WTC11 (cell line): ENCODE measurements around the gene MED22. TPM values are rescaled to one million over a fixed set of nuclear protein-coding genes. Genes with fewer than 3 reads are reported as not detected.
"Not testable (repeated sequence)": the region's sequence is repeated elsewhere in the genome, so short reads cannot be mapped to it uniquely, and the experiment has no call there.

ENCODE experiments used
- ATAC-seq: fragments of 200-7000 bp; cut with Tn5 transposase; 2 replicates; pipeline ENCODE4 v1.10.0; 2021; ENCODE audit warnings: mild to moderate bottlenecking, moderate library complexity
- CTCF ChIA-PET: fragments of 300-600 bp; sonication (Branson Sonifier 250); formaldehyde crosslinking; loops from one replicate; lab custom pipeline; 2021; ENCODE audit warnings: antibody characterized with exemption; lab: Charles Lee
- POLR2A ChIA-PET: fragments of 350-600 bp; sonication (Branson Sonifier 250); formaldehyde crosslinking; loops from one replicate; lab custom pipeline; 2021; ENCODE audit warnings: antibody characterized with exemption; lab: Charles Lee
- DNase-seq: peaks from one replicate; pipeline ENCODE4 v3.0.0; 2021; ENCODE audit warnings: low spot score
- H3K27ac Mint-ChIP-seq: 2 replicates; pipeline ENCODE4 v1.8.0; 2021; ENCODE audit warnings: mixed read lengths
- H3K27me3 Mint-ChIP-seq: 2 replicates; pipeline ENCODE4 v1.8.0; 2021; ENCODE audit warnings: low read depth, mild to moderate bottlenecking, moderate library complexity, mixed read lengths
- H3K36me3 Mint-ChIP-seq: 2 replicates; pipeline ENCODE4 v1.8.0; 2021; ENCODE audit warnings: mixed read lengths
- H3K4me1 Mint-ChIP-seq: 2 replicates; pipeline ENCODE4 v1.8.0; 2022; ENCODE audit warnings: mixed read lengths
- H3K4me3 Mint-ChIP-seq: 2 replicates; pipeline ENCODE4 v1.8.0; 2021; ENCODE audit warnings: mild to moderate bottlenecking, moderate library complexity, mixed read lengths
- H3K9me3 Mint-ChIP-seq: 2 replicates; pipeline ENCODE4 v1.8.0; 2021; ENCODE audit warnings: mixed read lengths
- ARID4B ChIP-seq: sonication (generic); formaldehyde crosslinking; IDR thresholded peaks from 2 replicates; pipeline ENCODE4 v1.8.0; 2023; ENCODE audit warnings: missing genetic modification reagents, mild to moderate bottlenecking, borderline replicate concordance
- ATF2 ChIP-seq: sonication (generic); formaldehyde crosslinking; IDR thresholded peaks from 2 replicates; pipeline ENCODE4 v1.8.1; 2022; ENCODE audit warnings: low read depth, missing genetic modification reagents, borderline replicate concordance
- E2F5 ChIP-seq: sonication (generic); formaldehyde crosslinking; IDR thresholded peaks from 2 replicates; pipeline ENCODE4 v1.8.1; 2022; ENCODE audit warnings: mild to moderate bottlenecking, moderate library complexity, missing genetic modification reagents
- ELF4 ChIP-seq: sonication (generic); formaldehyde crosslinking; IDR thresholded peaks from 2 replicates; pipeline ENCODE4 v1.8.1; 2022; ENCODE audit warnings: low read depth, mild to moderate bottlenecking, moderate library complexity, missing genetic modification reagents
- FOXJ3 ChIP-seq: sonication (generic); formaldehyde crosslinking; IDR thresholded peaks from 2 replicates; pipeline ENCODE4 v1.9.0; 2021; ENCODE audit warnings: missing genetic modification reagents, mild to moderate bottlenecking, borderline replicate concordance
- FOXP1 ChIP-seq: sonication (generic); formaldehyde crosslinking; IDR thresholded peaks from 2 replicates; pipeline ENCODE4 v1.8.0; 2022; ENCODE audit warnings: missing genetic modification reagents, mild to moderate bottlenecking, moderate library complexity, borderline replicate concordance
- FOXP4 ChIP-seq: sonication (generic); formaldehyde crosslinking; IDR thresholded peaks from 2 replicates; pipeline ENCODE4 v1.8.0; 2022; ENCODE audit warnings: mild to moderate bottlenecking, missing genetic modification reagents
- RELA ChIP-seq: sonication (generic); formaldehyde crosslinking; IDR thresholded peaks from 2 replicates; pipeline ENCODE4 v1.8.1; 2022; ENCODE audit warnings: missing genetic modification reagents, mild to moderate bottlenecking, borderline replicate concordance
- SMAD4 ChIP-seq: sonication (generic); formaldehyde crosslinking; IDR thresholded peaks from 2 replicates; pipeline ENCODE4 v1.8.0; 2022; ENCODE audit warnings: mild to moderate bottlenecking, missing genetic modification reagents
- TEAD1 ChIP-seq: sonication (generic); formaldehyde crosslinking; IDR thresholded peaks from 2 replicates; pipeline ENCODE4 v1.8.0; 2022; ENCODE audit warnings: mild to moderate bottlenecking, missing genetic modification reagents
- ZNF121 ChIP-seq: sonication (generic); formaldehyde crosslinking; IDR thresholded peaks from 2 replicates; pipeline ENCODE4 v1.8.0; 2023; ENCODE audit warnings: missing genetic modification reagents
- ZNF232 ChIP-seq: sonication (generic); formaldehyde crosslinking; IDR thresholded peaks from 2 replicates; pipeline ENCODE4 v1.8.0; 2022; ENCODE audit warnings: mild to moderate bottlenecking, missing genetic modification reagents
- total RNA-seq: library from RNA; stranded (reverse); gene quantifications from 3 replicates; pipeline ENCODE4 v1.2.3, GENCODE V29; 2021
- TF ChIP-seq, protein P1 (sequence below): sonication (generic); formaldehyde crosslinking; IDR thresholded peaks from 2 replicates; pipeline ENCODE4 v1.8.1; 2022; ENCODE audit warnings: low read depth, mild to moderate bottlenecking, moderate library complexity, missing genetic modification reagents, borderline replicate concordance

Gene MED22
- total RNA-seq, 1 experiment from 2014 or later = 59.5 TPM

GRCh38 chr9:133335924-133336811, 11.8 kb downstream of the MED22 start, which contains the start of gene SURF6 (continued):
- TF ChIP-seq, protein P1, sequence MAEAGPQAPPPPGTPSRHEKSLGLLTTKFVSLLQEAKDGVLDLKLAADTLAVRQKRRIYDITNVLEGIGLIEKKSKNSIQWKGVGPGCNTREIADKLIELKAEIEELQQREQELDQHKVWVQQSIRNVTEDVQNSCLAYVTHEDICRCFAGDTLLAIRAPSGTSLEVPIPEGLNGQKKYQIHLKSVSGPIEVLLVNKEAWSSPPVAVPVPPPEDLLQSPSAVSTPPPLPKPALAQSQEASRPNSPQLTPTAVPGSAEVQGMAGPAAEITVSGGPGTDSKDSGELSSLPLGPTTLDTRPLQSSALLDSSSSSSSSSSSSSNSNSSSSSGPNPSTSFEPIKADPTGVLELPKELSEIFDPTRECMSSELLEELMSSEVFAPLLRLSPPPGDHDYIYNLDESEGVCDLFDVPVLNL (CRISPR knock-in tag) = 0 out of 2 replicates have a peak, but pooled peaks have one; percentile 34
- TF ChIP-seq ZNF232 (CRISPR knock-in tag) (peak; percentile 80; the same call in 1 of the 2 replicates), TEAD1 (CRISPR knock-in tag) (peak; percentile 97), ARID4B (CRISPR knock-in tag) (peak; percentile 89), ATF2 (no peak), RELA (CRISPR knock-in tag) (peak; percentile 71; the same call in 1 of the 2 replicates), FOXJ3 (CRISPR knock-in tag) (no peak), E2F5 (CRISPR knock-in tag) (0 out of 2 replicates have a peak, but pooled peaks have one; percentile 57), SMAD4 (CRISPR knock-in tag) (0 out of 2 replicates have a peak, but pooled peaks have one; percentile 11), ZNF121 (CRISPR knock-in tag) (no peak), FOXP4 (CRISPR knock-in tag) (peak; percentile 90; the same call in 1 of the 2 replicates), ELF4 (CRISPR knock-in tag) (0 out of 2 replicates have a peak, but pooled peaks have one; percentile 31), FOXP1 (CRISPR knock-in tag) (peak; percentile 94)

GRCh38 chr9:133334888-133335287, 13.0 kb downstream of the MED22 start:
- Mint-ChIP-seq H3K36me3 (peaks cover 55% of the 10 kb centered on the region), H3K4me3 (peak overlapping the region; percentile 94), H3K27ac (peak overlapping the region; percentile 90), H3K4me1 (peaks cover 24% of the 10 kb centered on the region)
- ChIA-PET CTCF (interaction anchor here (1.0 to 3.7 kb wide), 4 partner anchors 32 to 286 kb away, joined by 3 to 33 read pairs (median 4); no protein-coding TSS in a partner anchor), POLR2A (interaction anchor here (0.7 kb wide), 2 partner anchors 13 to 175 kb away, joined by 3 to 5 read pairs; partner anchors contain the start of genes MED22 and RPL7A)
- not testable (repeated sequence) for H3K9me3 Mint-ChIP-seq, ATAC-seq, H3K27me3 Mint-ChIP-seq, DNase-seq
